GM12874 (cell line): ENCODE results near the gene DCAF11.

Experiments
- CTCF ChIP-seq: IDR thresholded peaks from 2 replicates; pipeline ENCODE4 v1.5.1; 2011; ENCODE audit warnings: low read depth, mild to moderate bottlenecking, control low read depth, low read length, moderate library complexity; ENCODE audit not compliant: insufficient read depth

The DCAF11 gene

GRCh38 chr14:24144451-24144850 is 29.9 kb downstream of the DCAF11 start:
- TF ChIP-seq CTCF, result no peak

GRCh38 chr14:24145219-24145618 is 30.6 kb downstream of the DCAF11 start:
- no peak for TF ChIP-seq CTCF

- no peak for TF ChIP-seq CTCF
Observed at GRCh38 chr14:24145690-24146452, 31.3 kb downstream of the DCAF11 start.

- TF ChIP-seq CTCF, result no peak
Observed at GRCh38 chr14:24146453-24146977, 31.9 kb downstream of the DCAF11 start, which contains the start of gene PSME2. TSS of gene PSME2 (minus strand) at chr14:24146610. CDS start at chr14:24146581, 29 bp downstream.

GRCh38 chr14:24146978-24147760 is 32.6 kb downstream of the DCAF11 start, which contains the start of gene RNF31:
TSS of gene RNF31 (plus strand) at chr14:24147498. CDS start at chr14:24147699, 201 bp downstream.
- no peak for TF ChIP-seq CTCF

- TF ChIP-seq CTCF, result no peak
Observed at GRCh38 chr14:24147761-24148428, 33.3 kb downstream of the DCAF11 start.

- TF ChIP-seq CTCF, result no peak
Observed at GRCh38 chr14:24149302-24149969, 34.9 kb downstream of the DCAF11 start.
